Thyroid gland (tissue), 4 donors: ENCODE data around the gene NTRK2. TPM values are rescaled to one million over a fixed set of nuclear protein-coding genes. Genes with fewer than 3 reads are reported as not detected.
"Not testable (repeated sequence)": the region's sequence is repeated elsewhere in the genome, so short reads cannot be mapped to it uniquely, and the experiment has no call there.

Experiments
- DNase-seq, 2 donors: peaks; one replicate each; pipeline ENCODE4 v3.0.0-alpha.2; 2019
- H3K27ac ChIP-seq, 3 donors: fragments of 200-600 bp; sonication (generic); 1 replicate in 2 of 3; 2 replicates in 1 of 3; pipeline ENCODE4 v1.5.1; 2016 to 2019; ENCODE audit warnings: mild to moderate bottlenecking in 1 of 3, moderate library complexity in 1 of 3
- H3K27me3 ChIP-seq: fragments of 200-600 bp; sonication (generic); one replicate; pipeline ENCODE4 v1.5.1; 2019
- H3K36me3 ChIP-seq, 2 donors: fragments of 200-600 bp; sonication (generic); one replicate each; pipeline ENCODE4 v1.5.1; 2016 to 2019
- H3K4me1 ChIP-seq, 2 donors: fragments of 200-600 bp; sonication (generic); one replicate each; pipeline ENCODE4 v1.5.1; 2017 to 2019
- H3K4me3 ChIP-seq, 3 donors: fragments of 200-600 bp; sonication (generic); replicated peaks in 1 of 3; 1 replicate in 2 of 3; 2 replicates in 1 of 3; pipeline ENCODE4 v1.5.1; 2016; ENCODE audit warnings: mild to moderate bottlenecking in 1 of 3
- H3K9me3 ChIP-seq: fragments of 200-600 bp; sonication (generic); one replicate; pipeline ENCODE4 v1.5.1; 2017
- POLR2A ChIP-seq, 2 donors: fragments of 450-650 bp; IDR thresholded peaks; one replicate each; pipeline ENCODE4 v1.6.1; 2017; ENCODE audit warnings: antibody characterized with exemption in 2 of 2, mild to moderate bottlenecking in 2 of 2, moderate library complexity in 1 of 2
- WGBS, 2 donors: methylation state at CpG; one replicate each; pipeline ENCODE4 v1.1.5; 2017; 5-methylcytosine and 5-hydroxymethylcytosine counted together
- intact Hi-C: fragments of 100-400 bp; cut with DNase I; formaldehyde crosslinking; loops from one replicate; pipeline ENCODE4 v1.15.1; 2023
- total RNA-seq, 4 donors: library from RNA; depleted of rRNA; stranded (reverse); fragments of >200 nt; gene quantifications; one replicate each; pipeline ENCODE4 v1.2.3, GENCODE V29; 2016
- TF ChIP-seq, protein P1 (sequence below), 6 experiments: fragments of 200-600 bp in 3 of 6; fragments of 450-650 bp in 3 of 6; sonication (generic) in 3 of 6; IDR thresholded peaks; one replicate each; pipeline ENCODE4 v1.5.1; 2016 to 2019; ENCODE audit warnings: antibody characterized with exemption in 6 of 6, mild to moderate bottlenecking in 2 of 6, inconsistent platforms in 1 of 6, moderate library complexity in 1 of 6

NTRK2 gene
- total RNA-seq, 4 donors from 2014 or later, result 92.0 to 186 (median 142) TPM

DNA sequence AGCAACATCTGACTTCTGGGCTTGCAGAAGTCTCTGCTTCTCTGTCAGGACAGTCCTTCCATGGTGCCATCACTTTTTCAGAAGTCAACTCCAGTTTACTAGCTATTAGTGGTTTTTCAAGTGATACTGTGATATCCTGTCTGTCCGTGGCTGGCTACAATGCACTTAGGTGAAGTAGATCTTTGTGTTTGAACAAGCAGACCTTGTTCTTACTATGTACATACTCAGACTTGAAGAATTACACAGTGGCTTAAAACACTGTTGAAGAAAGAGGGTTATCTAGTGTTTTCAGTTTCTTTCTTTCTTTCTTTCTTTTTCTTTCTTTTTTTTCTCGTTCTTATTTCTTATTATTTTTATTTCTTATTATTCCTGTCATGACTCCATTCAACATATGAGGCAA lies 228.7 kb downstream of the NTRK2 start:
- H3K27ac ChIP-seq, result peak overlapping the region; percentile 39 to 83 (median 54)

DNA sequence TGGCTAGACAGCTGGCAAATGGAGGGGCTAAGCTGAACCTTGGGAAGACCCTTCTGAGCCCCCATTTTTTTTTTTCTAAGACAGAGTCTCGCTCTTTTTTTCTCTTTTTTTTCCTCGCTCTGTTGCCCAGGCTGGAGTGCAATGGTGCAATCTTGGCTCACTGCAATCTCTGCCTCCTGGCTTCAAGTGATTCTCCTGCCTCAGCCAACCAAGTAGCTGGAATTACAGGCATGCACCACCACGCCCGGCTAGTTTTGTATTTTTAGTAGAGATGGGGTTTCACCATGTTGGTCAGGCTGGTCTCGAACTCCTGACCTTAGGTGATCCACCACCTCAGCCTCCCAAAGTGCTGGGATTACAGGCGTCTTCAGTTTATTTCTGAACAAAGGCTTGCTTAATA lies 229.1 kb downstream of the NTRK2 start:
- peak; percentile 66 to 68 for DNase-seq
- H3K36me3 ChIP-seq, H3K27me3 ChIP-seq, H3K4me3 ChIP-seq, intact Hi-C loops, H3K9me3 ChIP-seq: not testable (repeated sequence)
- WGBS, 2 donors, result 34 to 38% methylated on average over 6 of the region's 6 CpGs
- peak overlapping the region; percentile 39 to 83 (median 54) for H3K27ac ChIP-seq
- peaks cover 16 to 19% of the 10 kb centered on the region in 2 donors for H3K4me1 ChIP-seq

More for the DNA sequence above, 228.7 kb downstream of the NTRK2 start:
- TF ChIP-seq, protein P1, sequence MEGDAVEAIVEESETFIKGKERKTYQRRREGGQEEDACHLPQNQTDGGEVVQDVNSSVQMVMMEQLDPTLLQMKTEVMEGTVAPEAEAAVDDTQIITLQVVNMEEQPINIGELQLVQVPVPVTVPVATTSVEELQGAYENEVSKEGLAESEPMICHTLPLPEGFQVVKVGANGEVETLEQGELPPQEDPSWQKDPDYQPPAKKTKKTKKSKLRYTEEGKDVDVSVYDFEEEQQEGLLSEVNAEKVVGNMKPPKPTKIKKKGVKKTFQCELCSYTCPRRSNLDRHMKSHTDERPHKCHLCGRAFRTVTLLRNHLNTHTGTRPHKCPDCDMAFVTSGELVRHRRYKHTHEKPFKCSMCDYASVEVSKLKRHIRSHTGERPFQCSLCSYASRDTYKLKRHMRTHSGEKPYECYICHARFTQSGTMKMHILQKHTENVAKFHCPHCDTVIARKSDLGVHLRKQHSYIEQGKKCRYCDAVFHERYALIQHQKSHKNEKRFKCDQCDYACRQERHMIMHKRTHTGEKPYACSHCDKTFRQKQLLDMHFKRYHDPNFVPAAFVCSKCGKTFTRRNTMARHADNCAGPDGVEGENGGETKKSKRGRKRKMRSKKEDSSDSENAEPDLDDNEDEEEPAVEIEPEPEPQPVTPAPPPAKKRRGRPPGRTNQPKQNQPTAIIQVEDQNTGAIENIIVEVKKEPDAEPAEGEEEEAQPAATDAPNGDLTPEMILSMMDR (IDR thresholded peaks at IDR 0.05), result no peak
- no peak for TF ChIP-seq POLR2A (IDR thresholded peaks at IDR 0.05)
- Histone ChIP-seq H3K9me3 (no peaks in the 10 kb centered on the region), H3K36me3 (no peaks in the 10 kb centered on the region), H3K4me3 (no peak overlapping the region), H3K4me1 (peaks cover 16 to 19% of the 10 kb centered on the region in 2 donors), H3K27me3 (no peaks in the 10 kb centered on the region)
- DNase-seq, result peak; percentile 17 to 27
- intact Hi-C loops, result no loop called here
- WGBS, 2 donors, result 23 to 31% methylated on average over 2 of the region's 2 CpGs

DNA sequence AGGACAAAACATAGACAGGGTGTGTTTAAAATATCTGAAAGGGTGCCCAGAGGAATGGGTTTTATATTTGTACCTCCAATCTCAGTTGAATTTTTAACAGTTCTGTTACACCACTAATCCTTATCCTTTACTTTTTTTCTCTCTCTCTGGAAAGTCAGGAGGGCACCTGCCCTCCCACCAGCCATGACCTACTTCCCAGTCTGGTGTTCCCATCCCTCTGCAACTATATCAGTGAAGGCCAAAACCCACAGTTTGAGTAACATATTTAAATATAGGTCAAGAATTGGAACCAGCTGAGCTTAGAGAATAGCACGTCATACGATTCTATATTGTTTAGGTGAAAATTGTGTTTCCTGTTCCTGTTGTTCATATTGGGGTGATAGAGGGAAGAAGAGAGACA lies 229.8 kb downstream of the NTRK2 start:
- H3K27ac ChIP-seq, result no peak overlapping the region
- no peaks in the 10 kb centered on the region for H3K36me3 ChIP-seq
- no peak for DNase-seq
- 85 to 97% methylated on average over 2 of the region's 2 CpGs for WGBS, 2 donors
- H3K27me3 ChIP-seq, result no peaks in the 10 kb centered on the region
- intact Hi-C loops, result no loop called here
- H3K4me3 ChIP-seq, result no peak overlapping the region
- no peaks in the 10 kb centered on the region for H3K9me3 ChIP-seq
- H3K4me1 ChIP-seq, result peaks cover 16 to 19% of the 10 kb centered on the region in 2 donors
- TF ChIP-seq POLR2A (IDR thresholded peaks at IDR 0.05), result no peak
- TF ChIP-seq, protein P1 (IDR thresholded peaks at IDR 0.05), result no peak

DNA sequence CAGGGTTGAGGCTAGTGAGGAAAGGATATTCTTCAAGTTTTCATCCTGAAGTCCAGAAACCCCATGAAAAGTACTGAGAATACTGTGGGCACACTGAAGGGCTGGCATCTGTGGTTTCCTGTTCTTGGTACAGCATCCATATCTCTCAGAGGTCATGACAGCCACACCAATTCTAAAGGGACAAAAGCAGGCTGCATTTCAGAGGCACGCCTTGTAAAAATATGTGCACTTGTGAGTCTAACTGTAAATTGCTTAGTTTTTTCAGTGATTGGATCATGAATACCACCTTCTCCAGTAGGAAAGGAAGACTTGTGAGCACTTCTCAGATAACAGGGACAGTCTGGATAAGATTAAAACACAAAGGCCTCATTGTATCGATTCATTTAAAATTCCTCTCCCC lies 230.9 kb downstream of the NTRK2 start:
- TF ChIP-seq, protein P1 (IDR thresholded peaks at IDR 0.05), result no peak
- no peak for TF ChIP-seq POLR2A (IDR thresholded peaks at IDR 0.05)
- no peaks in the 10 kb centered on the region for H3K36me3 ChIP-seq
- no peaks in the 10 kb centered on the region for H3K9me3 ChIP-seq
- no peaks in the 10 kb centered on the region for H3K27me3 ChIP-seq
- DNase-seq, result no peak
- WGBS, 2 donors, result 71 to 86% methylated on average over 2 of the region's 2 CpGs
- H3K4me3 ChIP-seq, result no peak overlapping the region
- intact Hi-C loops, result no loop called here
- H3K4me1 ChIP-seq, result peaks cover 16 to 19% of the 10 kb centered on the region in 2 donors
- no peak overlapping the region for H3K27ac ChIP-seq

DNA sequence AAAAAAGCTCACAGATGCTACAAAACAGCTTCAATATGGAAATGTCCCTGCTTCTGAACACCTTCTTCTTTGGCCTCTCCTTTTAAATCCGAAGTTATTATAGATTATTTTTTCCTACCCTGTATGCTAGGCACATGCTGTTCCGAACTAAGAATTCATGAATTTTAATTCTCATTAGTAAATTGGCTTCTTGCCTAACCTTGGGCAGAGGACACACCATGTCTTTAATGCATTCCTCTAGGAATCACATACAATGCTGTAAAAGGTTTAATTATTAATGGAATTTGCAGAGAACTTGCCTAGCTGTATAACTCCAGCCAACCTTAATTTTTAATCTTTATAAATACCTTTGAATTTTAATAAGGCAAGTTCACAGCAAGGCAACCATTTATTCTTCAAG lies 234.4 kb downstream of the NTRK2 start:
- WGBS, 2 donors, result 89 to 93% methylated on average over 2 of the region's 2 CpGs
- intact Hi-C loops, result no loop called here
- TF ChIP-seq POLR2A (IDR thresholded peaks at IDR 0.05), result no peak
- TF ChIP-seq, protein P1 (IDR thresholded peaks at IDR 0.05), result no peak
- H3K9me3 ChIP-seq, result no peaks in the 10 kb centered on the region
- peaks cover 5 to 6% of the 10 kb centered on the region in 2 donors for H3K4me1 ChIP-seq
- no peak for DNase-seq
- no peaks in the 10 kb centered on the region for H3K36me3 ChIP-seq
- H3K4me3 ChIP-seq, result no peak overlapping the region
- no peak overlapping the region for H3K27ac ChIP-seq
- no peaks in the 10 kb centered on the region for H3K27me3 ChIP-seq

DNA sequence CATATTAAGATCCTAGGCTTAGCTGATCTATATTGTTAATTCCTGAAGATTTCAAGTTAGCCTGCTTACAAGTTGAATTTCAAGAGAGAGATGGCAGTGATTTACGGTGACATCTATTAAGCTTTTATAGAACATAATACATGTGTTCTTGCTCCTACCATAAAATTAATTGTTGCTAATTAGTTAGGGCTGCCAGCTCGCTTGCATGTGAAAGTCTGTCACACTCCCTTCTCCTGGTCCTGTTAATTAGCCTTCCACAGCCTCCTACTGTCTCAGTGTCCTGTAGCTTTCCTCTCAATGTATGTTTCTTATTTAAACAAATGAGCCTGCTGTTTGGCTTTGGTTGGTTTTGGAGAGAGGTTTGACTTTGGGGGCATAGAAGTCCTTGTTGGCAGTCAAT lies 247.2 kb downstream of the NTRK2 start:
- WGBS, 2 donors, result 91% methylated on average over 2 of the region's 2 CpGs

More for the DNA sequence above, 247.2 kb downstream of the NTRK2 start:
- TF ChIP-seq POLR2A (IDR thresholded peaks at IDR 0.05), result no peak
- TF ChIP-seq, protein P1 (IDR thresholded peaks at IDR 0.05), result no peak
- H3K27me3 ChIP-seq, result no peaks in the 10 kb centered on the region
- H3K36me3 ChIP-seq, result no peaks in the 10 kb centered on the region
- H3K9me3 ChIP-seq, result no peaks in the 10 kb centered on the region
- intact Hi-C loops, result no loop called here
- H3K27ac ChIP-seq, result no peak overlapping the region
- H3K4me3 ChIP-seq, result no peak overlapping the region
- H3K4me1 ChIP-seq, result peaks cover 3 to 5% of the 10 kb centered on the region in 2 donors
- no peak for DNase-seq
